HG02981 (cell line): ENCODE data around the gene ASXL1.
"Not testable (repeated sequence)": the region's sequence is repeated elsewhere in the genome, so short reads cannot be mapped to it uniquely, and the experiment has no call there.

Source experiments
- ATAC-seq: cut with Tn5 transposase; IDR thresholded peaks from one replicate; pipeline ENCODE4 v1.9.1; 2021; ENCODE audit warnings: mild to moderate bottlenecking, moderate library complexity; ENCODE audit not compliant: unreplicated experiment

ASXL1 gene

GRCh38 chr20:32463642-32464400 lies 105.7 kb downstream of the ASXL1 start:
- no peak for ATAC-seq

- no peak for ATAC-seq
Measured at GRCh38 chr20:32464401-32465091, 106.4 kb downstream of the ASXL1 start.

- ATAC-seq: no peak
Measured at GRCh38 chr20:32465092-32465900, 107.2 kb downstream of the ASXL1 start.

- not testable (repeated sequence) for ATAC-seq
Measured at GRCh38 chr20:32465901-32466675, 108.0 kb downstream of the ASXL1 start.

GRCh38 chr20:32466739-32467505 lies 108.8 kb downstream of the ASXL1 start:
- no peak for ATAC-seq

- ATAC-seq: no peak
Measured at GRCh38 chr20:32467506-32468312, 109.6 kb downstream of the ASXL1 start.

- no peak for ATAC-seq
Measured at GRCh38 chr20:32468313-32468640, 110.1 kb downstream of the ASXL1 start.

- no peak for ATAC-seq
Measured at GRCh38 chr20:32468860-32469259, 110.7 kb downstream of the ASXL1 start.

GRCh38 chr20:32470025-32470861 lies 112.1 kb downstream of the ASXL1 start:
- no peak for ATAC-seq

- ATAC-seq: no peak
Measured at GRCh38 chr20:32470940-32471339, 112.8 kb downstream of the ASXL1 start.

- no peak for ATAC-seq
Measured at GRCh38 chr20:32472581-32473207, 114.6 kb downstream of the ASXL1 start.

GRCh38 chr20:32473231-32474008 lies 115.3 kb downstream of the ASXL1 start:
- ATAC-seq: no peak

- no peak for ATAC-seq
Measured at GRCh38 chr20:32474009-32474716, 116.0 kb downstream of the ASXL1 start.

- no peak for ATAC-seq
Measured at GRCh38 chr20:32474717-32474966, 116.5 kb downstream of the ASXL1 start.

- ATAC-seq: no peak
Measured at GRCh38 chr20:32474967-32475811, 117.1 kb downstream of the ASXL1 start.
